Stimulated activated CD4-positive, alpha-beta T cell treated with anti-CD3 and anti-CD28 coated beads, Interleukin-4, amount 100 ng/mL, for 24 hours (primary cell): ENCODE measurements around the gene KCND3.
"Not testable (repeated sequence)": the region's sequence is repeated elsewhere in the genome, so short reads cannot be mapped to it uniquely, and the experiment has no call there.

Source experiments
- DNase-seq: peaks from one replicate; pipeline ENCODE4 v3.0.0-alpha.2; 2020

The KCND3 gene

DNA sequence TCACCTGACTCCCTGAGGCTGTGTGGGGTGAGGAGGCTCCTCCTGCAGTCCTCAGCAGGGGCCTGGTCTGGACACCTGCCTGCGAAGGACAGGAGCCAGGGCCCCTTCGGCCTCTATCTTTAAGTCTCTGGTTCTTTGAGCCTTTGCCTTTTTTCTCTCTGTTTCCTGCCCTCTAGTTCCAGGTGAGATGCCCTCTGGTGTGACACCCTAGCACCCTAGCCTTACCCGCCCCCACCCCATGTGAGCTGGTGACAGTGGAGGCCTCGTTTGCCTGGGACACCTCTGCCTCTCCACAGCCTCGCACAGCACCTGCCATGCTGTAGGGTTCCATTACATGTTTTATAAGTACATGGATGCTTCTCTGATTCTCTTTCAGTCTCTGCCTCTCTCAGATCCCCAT lies 186.5 kb downstream of the KCND3 start:
- no peak for DNase-seq

DNA sequence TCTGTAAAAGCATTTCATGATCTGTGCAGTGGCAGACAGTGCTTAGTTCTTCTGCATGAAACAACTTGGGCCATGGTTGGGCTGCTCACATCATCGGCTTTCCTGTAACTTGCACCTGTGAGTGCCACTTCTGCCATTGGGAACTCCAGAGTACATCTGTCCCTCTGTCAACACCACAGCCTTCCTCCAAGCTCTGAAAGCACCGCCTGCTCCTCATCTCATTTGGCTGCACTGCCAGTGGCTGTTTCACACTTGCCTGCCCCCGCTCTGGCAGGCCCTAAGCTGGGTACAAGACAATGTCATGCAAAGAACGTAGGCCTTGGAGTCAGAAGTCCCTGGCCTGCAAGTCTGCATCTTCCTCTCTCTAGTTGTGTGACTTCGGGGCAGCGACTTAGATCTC lies 187.4 kb downstream of the KCND3 start:
- DNase-seq, result no peak

DNA sequence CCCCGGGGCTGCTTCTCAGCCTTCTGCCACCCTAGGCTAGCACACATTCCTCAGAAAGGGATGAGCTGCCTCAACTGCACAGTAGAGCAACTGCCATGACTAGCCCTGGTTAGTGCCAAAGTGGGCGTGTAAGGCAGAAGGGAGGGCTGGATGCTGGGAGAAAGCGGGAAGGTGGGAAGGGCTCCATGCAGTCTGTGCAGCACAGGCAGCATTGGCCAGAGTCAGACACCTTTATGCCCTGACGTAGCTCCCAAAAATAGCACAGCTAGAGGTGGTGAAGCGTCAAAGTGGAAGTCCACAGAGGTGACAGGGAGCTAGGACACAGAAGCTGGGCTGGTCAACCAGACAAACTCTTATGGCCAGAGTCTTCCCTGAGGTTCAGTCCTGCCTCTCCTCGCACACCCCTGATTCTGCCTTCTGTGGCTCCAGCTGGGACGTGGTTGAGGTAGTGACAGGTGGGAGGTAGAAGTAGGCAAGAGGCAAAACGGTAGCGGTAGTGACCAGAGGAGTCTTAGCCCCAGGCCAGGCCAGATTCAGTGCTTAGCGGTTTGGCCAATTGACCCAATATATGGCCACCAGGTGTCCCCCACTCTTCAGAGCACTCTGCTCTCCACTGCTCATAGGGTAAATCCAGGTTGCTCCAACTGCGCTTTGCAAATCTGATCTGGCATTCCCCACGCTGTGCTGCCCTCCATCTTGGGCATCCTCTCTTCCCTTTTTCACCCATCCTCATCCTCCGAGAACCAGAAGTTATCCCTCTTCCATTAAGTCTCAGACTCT lies 188.2 kb downstream of the KCND3 start:
- no peak for DNase-seq

DNA sequence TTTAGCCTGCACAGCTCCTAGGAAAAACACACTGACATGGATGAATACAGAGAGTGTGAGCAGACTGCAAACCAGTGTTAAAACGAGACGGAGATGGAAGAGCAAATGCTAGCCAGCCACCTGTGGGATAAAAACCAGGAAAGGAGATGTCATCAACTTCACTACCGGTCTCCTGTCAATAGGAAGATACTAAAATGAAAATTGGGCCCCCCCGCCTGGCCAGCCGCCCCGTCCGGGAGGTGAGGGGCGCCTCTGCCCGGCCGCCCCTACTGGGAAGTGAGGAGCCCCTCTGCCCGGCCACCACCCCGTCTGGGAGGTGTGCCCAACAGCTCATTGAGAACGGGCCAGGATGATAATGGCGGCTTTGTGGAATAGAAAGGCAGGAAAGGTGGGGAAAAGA lies 189.7 kb downstream of the KCND3 start:
- not testable (repeated sequence) for DNase-seq

DNA sequence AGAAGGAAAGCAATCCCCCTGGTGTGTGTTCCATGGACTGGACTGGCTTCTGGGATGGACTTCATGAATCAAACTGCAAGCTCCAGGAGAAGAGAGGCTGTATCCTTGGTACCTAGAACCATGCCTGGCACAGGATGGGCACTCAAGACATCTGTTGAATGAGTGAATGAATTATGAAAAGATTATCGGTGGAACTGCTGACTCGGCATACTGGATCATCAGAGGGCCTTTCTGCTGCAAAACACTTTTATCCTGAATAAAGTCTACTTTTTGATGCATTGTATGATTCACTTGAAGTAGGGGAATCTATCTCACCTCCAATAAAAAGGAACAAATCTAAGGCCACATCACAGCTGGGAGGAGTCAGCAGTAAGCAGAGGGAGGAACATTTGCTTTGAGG lies 190.9 kb downstream of the KCND3 start:
- DNase-seq, result no peak

DNA sequence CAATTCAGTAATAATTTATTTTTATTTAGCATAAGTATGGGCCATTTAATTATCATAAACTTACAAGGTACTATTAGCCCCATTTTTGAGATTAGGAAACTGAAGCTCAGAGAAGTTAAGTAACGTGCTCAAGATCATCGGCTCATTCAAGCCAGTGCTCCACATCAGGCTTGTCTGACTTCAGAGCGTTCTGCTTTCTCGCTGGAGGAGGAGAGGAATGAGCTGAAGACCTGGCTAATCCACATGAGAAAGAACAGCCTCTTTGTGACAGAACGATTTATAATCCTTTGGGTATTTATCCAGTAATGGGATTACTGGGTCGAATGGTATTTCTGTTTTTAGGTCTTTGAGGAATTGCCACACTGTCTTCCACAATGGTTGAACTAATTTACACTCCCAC lies 194.1 kb downstream of the KCND3 start:
- DNase-seq, result no peak

DNA sequence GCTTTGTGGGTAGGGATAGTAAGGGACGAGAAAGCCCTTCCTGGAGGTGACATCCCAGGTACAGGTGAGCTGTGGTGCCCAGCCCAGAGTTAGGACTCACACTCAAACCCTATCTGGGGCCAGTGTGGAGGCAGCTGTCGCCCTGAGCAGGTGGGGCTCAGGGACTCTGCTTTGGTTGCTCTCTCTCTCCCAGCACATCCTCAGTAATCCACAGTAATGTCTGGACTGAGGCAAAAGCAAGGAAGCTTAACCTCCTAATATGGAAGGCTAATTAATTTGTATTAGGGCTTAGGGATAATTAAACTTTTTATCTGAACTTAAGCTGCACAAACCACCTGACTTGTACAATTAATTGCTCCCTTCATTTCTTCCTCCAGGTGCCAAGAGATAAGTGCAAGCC lies 195.5 kb downstream of the KCND3 start:
- no peak for DNase-seq

DNA sequence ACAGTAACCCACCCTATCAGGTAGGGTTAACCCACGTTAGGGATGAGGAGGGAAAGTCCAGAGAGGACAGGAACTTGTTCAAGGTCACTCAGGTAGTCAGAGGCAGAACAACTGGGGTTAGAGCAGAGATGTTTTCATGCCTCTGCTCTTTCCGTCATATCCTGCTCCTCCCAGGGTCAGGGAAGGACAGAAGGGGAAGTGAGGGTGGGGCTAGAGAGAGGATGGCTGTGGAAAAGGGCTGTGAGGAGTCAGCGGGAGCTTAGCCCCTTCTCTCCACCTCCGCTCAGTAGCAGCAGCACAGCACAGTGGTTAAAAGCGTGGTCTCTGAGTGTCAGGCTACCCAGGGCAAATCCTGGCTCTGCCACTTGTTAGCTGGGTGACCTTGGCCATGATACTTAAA lies 197.2 kb downstream of the KCND3 start:
- no peak for DNase-seq

DNA sequence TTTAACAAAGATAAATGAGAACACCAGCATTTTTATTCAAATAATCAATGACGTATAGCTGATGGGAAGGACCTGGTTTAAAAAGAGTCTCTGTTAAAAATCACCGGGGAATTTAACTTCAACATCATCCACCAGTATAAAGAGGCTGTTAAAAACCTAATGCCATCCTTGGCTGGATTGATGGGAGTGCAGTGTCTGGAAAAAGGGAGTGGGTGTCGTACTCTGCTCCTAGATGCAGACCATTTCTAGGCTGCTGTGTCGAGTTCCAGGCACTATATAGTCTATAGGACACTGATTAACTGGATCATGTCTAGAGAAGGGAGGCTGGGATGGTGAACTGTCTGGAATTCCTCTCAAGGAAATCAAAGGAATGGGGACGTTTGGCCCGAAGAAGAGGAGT lies 197.7 kb downstream of the KCND3 start:
- no peak for DNase-seq

DNA sequence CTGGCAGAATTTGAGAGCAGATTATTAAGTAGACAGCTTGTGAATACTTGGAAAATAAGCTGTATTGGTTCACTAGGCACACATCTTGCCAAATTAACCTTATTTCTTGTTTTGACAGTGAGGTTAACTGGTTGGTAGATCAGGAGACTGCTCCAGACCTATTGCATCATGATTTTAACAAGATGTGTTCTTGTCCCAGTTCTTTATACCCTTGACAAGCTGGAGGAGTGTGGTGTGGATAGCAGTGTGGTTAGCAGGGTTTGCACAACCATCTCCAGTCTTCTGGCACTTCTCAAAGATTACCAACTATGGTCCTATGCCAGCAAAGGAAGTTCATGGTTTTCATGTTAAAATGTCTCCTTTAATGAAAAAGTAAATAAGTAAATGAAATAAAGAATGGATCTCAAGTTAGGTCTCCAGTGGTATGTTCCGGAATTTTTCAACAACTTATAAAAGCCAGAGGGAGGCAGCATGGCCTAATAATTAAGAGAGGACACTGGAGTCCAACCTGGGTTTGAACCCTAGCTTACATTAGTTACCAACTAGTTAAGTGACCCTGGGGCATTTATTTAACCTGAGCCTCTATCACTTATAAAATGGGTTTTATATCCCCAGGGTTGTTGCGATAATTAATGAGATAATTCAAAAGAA lies 199.7 kb downstream of the KCND3 start:
- DNase-seq, result no peak

DNA sequence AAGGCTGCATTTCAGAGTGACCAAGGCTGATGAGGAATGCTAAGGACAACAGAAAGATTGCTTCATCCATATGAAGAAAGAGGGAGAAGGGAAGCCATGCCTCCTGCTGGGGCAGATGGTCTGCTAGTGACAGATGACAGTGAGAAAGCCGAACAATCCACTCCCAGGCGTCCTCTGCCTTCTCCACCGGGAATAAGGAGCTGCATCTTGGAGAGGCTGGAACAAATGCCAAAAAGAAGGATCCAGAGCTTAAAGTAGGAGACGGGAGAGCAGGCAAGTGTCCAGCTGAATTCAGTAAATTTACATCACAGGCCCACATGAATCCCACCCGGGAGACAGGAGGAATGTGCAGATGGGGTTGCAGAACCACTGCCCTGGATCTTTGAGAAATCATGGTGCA lies 200.3 kb downstream of the KCND3 start:
- DNase-seq, result no peak

DNA sequence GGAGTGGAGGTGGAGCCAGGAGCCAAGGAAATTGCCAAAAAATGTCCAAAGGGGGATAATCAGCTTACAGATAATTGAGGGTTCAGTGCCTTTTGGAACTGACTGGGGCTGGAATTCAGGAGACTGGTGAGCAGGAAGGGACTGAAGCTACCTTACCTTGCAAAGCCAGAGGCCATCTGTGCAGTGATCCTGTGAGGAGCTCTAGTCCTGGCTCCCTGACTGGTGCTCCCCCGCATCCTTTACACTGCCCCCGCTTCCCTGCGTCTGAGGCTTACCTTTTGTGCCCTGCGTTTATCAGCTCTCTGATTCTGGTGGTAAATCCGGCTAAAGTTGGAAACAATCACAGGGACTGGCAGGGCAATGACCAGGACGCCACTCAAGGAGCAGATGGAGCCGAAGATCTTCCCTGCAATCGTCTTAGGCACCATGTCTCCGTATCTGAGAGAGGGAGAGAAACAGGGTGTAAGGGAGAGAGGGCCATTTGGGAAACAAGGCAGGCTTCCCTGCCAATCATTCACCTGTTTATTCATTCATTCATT lies 202.7 kb downstream of the KCND3 start:
- no peak for DNase-seq

DNA sequence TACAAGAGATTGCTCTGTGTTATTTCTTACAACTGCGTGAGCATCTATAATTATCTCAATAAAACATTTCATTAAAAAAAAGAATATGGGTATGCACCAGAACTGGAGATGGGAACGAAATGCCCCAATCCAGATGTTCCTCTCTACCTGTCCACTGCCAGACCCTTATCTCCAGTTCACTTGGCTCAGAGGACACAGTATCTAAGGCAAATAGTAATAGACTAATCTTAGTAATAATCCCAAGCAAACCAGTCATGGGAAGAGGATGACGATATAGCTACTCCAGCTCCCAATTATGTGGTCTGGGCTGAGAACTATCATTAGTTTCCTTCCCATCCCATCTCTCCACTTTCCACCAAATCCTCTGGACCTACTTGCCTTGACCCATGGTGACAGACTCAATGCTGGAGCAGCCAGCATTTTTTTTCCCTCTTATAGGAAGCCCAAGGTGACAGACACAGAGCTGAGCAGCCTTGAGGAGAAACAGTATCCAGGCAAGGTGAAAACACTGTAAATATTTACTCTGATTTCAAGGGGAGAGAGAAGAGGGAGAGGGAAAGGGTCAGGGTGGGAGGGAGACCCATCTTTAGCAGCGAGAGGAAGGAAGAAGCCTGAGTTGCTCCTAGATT lies 205.1 kb downstream of the KCND3 start:
- no peak for DNase-seq

DNA sequence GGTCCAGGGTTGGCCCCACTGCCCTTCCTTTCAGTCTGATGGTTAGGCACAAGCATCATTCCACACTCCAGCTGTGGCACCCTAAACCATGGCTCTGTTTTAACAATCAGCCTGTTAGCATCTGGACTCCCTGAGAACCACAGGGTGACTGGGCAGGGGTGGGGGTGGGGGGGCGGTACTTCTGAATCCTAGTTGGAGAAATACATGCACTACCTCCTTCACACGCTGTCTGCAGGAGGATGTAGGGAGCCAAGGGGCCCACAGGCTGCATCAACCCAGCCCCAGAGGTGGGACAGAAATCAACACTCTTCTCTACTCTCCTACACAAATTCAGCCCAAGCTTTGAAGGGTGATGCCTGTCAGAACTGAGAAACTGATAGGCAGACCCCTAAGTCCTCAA lies 209.9 kb downstream of the KCND3 start:
- DNase-seq, result no peak

DNA sequence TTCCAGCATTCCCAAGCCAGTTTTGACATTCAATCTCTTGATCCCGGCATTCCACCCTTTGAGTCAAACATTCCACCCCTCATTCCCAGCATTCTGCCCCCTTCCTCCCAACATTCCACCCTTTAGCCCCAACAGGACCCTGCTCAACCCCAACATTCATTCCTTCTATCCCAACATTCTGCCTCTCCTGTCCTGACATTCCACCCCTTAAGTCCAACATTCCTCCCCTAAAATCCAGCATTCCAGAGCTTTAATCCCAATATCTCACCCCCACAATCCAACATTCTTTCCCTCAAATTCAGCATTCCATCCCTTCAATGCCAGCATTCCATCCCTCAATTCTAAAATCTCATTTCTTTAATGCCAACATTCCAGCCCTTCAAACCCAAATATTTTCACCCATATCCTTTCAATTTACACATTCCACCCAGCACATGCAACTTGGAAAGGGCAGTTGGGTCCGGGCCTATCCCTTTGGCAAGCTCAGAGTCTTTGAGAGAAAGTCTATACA lies 210.9 kb downstream of the KCND3 start:
- no peak for DNase-seq

DNA sequence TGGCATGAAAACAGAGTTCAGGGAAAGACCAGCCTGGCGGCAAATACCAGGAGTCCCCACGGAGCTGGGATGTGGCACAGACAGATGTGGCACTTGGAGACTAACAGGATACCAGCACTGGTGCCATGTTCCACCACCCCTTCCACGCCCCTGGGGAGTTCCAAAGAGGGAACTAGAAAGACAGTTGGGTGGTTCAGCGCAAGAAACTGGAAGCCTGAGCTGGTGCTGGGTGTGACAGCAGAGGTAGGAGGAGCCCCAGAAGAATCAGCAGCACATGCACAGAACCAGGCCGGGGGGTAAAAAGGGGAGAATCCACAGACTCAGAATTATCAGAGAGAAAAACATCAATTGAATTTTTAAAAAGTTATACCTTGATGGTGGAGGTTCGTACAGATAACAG lies 211.4 kb downstream of the KCND3 start:
- no peak for DNase-seq

DNA sequence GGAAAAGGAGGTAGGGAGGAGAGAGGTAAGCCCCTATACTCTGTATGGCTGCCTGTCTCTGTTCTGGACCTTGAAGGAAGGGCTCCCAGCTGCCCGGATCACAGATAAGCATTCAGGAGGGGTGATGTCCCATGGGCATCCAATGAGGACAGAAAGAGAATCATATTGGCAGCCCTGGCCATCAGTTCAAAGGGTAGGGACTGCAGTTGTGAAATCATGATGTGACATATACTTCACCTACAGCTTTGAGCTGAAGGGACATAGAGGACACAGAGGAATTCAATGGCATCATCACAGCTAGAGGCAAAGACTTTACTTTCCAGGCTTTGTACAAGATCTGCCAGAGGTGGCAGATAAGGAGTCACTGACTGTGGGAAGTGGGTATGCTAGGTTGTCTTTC lies 212.2 kb downstream of the KCND3 start:
- no peak for DNase-seq

DNA sequence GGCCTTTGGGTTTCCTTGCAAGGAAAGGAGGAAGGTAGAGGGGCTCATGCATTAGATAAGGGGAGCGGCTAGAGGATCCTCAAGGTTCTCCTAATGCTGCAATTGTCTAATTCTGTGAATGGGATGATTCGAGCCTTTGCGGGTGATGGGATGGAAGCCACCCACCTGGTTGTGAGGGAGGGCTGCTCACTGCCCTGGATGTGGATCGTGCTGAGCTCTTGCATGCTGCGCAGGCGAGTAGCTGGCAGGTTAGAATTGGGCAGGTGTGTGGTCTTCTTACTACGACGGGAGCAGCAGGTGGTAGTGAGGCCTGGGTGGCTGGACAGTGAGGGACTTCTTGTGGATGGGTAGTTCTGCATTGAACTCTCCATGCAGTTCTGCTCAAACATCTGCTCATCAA lies 212.6 kb downstream of the KCND3 start:
- no peak for DNase-seq

DNA sequence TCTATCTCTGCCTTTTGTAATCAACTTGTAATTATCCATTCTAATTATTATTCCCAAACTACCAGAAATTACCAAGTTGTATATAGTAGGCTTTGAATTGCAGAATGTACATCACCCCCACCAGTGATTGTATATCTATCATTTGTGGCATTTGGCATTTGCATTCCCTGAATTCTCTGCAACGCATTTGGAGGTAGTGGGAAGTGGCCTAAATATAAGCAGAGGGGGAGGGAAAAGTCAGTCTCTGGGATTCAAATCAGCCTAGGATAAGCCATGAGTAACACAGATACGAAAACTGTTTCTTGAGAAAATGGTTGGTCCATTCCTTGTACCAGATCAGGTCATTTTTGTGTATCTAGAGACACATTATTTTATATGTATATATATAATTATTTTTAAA lies 213.1 kb downstream of the KCND3 start:
- DNase-seq, result no peak

DNA sequence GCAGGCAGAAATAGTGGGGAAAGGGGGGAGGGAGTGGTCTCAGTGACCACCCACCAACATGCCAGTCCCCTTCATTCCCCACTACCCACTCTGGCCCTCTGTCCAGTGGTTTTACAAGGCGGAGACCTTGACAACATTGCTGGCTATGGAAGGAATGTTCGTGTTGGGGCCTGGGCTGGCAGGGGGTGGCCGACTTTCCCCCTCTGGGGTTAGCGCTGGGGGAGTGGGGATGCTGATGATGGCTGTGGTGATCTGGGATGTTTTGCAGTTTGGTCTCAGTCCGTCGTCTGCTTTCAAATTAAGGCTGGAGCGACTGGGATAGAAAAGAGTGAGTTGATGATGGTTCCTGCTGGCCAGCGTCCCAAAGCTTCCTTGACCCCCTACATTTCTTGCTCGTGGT lies 213.5 kb downstream of the KCND3 start:
- no peak for DNase-seq

DNA sequence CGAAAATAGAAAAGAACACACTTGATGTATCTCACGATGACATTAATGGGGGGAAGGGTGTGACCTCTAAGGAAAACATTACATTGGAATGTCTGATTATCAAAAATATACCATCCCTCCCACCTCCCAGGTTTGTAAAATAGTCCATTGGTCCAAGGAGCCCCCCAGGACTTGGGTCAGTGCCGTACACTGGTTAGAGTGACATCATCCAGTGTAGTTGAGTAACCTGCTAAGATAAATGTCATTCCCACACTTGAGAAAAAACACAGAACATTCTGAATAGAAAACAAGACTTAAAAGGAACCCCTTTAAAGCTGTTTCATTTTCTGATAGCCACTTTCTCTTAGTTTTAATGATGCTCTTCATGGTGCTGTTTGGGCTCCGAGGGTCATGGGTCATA lies 218.6 kb downstream of the KCND3 start:
- no peak for DNase-seq

DNA sequence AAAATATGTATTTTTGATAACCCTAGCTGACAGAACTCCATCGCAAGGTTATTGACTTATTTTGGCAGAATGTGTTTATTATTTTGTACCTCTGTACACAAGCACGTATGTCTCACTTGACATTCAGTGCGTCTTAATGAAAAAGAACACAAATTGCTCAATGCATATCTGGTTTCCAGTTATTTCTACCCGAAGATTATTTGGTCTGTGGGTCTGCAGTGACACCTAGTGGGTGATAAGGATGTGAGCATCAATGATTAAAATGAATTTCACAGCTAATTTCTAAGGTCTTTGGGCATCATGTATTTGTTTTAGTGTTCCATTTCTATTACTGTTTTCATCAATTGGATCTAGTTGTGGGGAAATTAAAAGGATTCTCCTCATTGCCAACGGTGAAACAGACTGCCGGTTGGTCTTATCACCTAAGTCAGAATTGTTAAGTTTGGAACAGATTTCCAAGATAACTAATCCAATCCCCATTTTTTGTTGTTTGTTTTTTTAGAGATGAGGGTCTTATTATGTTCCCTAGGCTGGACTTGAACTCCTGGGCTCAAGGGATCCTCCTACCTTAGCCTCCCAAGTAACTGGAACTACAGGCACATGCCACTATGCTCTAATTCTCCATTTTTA lies 219.8 kb downstream of the KCND3 start:
- DNase-seq, result peak; percentile 59

DNA sequence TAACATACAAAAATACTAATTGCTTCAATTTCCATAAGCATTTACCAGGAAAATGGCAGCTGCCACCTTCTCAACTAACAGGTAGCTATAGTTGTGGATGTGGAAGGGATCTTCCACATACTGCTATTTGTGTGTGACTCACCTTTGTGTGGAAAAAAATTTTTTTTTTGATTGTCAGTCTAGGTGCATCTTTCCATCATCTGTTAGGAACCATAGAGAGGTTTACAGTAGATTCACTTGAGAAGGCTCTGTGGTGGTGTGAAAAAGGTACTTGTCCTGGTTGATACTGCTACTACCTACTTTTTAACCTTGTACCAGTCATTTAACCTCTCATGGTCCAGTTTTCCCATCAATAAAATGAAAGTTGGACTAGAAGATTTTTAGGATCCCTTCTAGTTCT lies 220.8 kb downstream of the KCND3 start:
- no peak for DNase-seq
